GM12874 (cell line): ENCODE measurements around the gene HMGN4.

Experiments
- TF ChIP-seq, protein P1 (sequence below): IDR thresholded peaks from 2 replicates; pipeline ENCODE4 v1.5.1; 2011; ENCODE audit warnings: low read depth, mild to moderate bottlenecking, control low read depth, low read length, moderate library complexity; ENCODE audit not compliant: insufficient read depth

The HMGN4 gene

DNA sequence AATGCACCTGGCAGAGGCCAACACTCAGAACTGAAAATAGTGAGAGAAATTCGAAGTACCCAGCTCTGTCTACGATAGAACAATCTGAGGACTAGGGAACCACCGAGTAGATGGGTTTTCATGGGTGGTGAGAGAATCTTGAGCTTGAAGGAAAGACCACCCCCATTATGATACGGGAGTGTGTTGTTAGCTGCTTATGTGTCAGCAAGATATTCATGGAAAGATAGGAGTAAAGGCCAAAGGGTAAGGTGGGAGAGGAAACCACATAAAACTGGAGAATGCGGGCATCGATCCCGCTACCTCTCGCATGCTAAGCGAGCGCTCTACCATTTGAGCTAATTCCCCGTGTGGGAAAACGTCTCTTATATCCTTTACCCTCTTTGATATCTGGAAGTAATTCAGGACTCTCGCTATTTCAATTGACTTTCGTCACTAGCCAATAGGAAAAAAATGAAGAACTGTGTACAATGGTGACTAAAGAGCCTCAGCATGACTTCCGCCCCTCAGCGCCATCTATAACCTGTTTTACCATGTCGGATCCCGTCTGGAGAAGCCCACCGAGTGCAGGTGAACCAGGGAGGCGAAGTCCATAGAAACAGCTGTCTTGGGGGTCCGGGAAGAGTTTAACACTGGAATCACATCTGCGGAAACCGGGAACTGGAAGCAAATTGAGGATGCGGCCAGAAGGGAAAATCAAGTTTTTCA lies 33.6 kb downstream of the HMGN4 start:
- TF ChIP-seq, protein P1, sequence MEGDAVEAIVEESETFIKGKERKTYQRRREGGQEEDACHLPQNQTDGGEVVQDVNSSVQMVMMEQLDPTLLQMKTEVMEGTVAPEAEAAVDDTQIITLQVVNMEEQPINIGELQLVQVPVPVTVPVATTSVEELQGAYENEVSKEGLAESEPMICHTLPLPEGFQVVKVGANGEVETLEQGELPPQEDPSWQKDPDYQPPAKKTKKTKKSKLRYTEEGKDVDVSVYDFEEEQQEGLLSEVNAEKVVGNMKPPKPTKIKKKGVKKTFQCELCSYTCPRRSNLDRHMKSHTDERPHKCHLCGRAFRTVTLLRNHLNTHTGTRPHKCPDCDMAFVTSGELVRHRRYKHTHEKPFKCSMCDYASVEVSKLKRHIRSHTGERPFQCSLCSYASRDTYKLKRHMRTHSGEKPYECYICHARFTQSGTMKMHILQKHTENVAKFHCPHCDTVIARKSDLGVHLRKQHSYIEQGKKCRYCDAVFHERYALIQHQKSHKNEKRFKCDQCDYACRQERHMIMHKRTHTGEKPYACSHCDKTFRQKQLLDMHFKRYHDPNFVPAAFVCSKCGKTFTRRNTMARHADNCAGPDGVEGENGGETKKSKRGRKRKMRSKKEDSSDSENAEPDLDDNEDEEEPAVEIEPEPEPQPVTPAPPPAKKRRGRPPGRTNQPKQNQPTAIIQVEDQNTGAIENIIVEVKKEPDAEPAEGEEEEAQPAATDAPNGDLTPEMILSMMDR: no peak

DNA sequence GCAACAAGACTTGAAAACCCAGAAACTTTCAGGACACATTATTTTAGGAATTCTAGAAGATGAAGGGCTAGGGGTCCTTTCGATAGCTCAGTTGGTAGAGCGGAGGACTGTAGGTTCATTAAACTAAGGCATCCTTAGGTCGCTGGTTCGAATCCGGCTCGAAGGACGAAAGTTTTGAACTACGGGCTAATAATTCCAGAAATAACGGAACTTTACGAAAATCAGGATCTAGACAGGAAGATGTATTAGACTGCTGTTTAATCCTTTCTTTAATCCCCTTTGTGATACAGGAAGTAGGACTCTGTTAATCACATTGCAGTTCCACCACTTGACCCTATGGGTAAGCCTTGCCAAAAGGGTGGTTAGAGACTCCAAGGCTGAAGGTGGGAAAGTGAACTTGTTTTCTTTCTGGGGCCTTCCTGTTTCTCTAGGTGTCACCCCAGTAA lies 37.4 kb downstream of the HMGN4 start:
- TF ChIP-seq, protein P1: no peak

DNA sequence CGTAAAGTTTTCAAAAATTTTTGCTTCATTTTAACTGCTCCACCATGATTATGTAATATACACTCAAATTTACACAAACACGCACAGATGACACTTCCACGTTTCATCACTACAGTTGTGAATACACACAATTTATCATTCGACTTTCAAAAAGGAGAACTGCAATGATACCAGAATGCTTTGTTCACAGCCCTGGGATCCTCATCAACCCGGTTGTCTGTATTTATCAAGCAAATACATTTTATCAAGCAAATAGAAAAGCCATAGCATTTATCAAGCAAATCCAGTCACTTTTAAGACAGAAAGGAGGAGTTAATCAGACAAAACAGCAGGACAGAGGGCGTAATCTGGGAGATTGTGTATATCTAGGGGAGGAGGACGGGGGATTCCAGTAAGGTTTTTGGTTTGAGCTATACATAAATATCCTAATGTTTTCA lies 38.3 kb downstream of the HMGN4 start:
- TF ChIP-seq, protein P1: no peak

DNA sequence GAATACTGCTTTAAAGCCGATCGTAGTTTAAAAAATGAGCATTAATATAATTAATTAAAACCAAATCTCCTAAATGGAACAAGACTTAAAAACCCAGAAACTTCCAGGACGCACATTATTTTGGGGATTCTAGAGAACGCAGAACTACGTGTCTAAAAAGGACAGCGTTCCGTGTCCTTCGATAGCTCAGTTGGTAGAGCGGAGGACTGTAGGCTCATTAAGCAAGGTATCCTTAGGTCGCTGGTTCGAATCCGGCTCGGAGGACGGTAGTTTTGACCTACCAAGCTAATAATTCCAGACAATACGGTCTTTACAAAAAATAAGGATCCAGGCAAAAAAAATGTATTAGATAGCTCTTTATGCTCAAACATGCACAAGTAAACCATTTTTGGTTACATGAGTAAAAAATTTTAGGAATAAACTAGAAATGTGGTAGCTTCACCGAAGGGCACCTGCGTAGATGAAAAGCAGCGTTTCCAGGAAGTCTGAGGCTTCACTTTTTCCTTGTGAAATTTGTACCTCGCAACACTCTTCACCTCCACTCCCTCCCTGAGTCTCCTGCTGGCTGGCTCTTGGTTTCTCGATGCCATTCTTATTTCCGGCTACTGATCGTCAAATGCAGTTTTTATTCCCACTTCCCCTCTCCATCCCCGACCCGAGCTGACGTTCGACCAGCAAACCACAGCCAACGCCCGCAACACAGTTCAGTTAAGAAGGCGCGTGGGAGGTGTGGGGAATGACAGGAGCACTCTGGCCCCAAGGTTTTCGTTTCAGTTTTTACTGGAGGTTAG lies 39.0 kb downstream of the HMGN4 start:
- TF ChIP-seq, protein P1: no peak

DNA sequence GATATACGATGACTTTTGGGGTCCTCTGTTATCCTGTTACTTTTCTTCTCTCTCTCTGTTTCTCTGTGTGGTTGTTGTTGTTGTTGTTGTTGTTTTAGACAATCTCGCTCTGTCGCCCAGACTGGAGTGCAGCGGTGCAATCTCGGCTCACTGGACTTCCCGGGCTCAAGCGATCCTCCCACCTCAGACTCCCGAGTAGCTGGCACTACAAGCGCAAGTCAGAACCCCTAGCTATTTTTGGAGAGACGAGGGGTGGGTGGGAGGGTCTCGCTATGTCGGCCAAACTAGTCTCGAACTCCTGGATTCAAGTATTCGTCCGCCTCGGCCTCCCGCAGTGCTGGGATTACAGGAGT lies 39.5 kb downstream of the HMGN4 start:
- TF ChIP-seq, protein P1: no peak

DNA sequence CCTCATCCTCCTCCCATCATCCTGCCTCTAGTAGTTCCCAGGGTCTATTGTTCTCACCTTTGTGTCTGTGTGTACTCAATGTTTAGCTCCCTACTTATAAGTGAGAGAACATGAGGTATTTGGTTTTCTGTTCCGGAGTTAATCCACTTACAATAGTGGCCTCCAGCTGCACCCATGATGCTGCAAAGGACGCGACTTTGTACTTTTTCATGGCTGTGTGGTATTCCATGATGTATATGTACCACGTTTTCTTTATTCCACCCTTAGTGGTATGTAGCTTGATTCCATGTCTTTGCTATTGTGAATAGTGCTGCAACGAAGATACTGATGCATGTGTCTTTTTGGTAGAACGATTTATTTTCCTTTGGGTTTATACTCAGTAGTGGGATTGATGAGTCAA lies 40.1 kb downstream of the HMGN4 start:
- TF ChIP-seq, protein P1: no peak

DNA sequence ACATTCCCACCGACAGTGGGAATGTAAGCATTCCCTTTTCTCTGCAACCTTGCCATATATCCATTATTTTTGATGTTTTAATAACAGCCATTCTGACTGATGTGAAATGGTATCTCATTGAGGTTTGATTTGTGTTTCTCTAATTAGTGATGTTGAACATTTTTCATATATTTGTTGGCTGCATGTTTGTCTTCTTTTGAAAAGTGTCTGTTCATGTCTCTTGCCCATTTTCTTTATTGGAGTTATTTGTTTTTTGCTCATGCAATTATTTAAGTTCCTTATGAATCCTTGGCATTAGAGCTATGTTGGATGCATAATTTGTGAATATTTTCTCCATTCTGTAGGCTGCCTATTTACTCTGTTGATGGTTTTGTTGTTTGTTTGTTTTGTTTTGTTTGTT lies 40.6 kb downstream of the HMGN4 start:
- TF ChIP-seq, protein P1: no peak
